Measurements from ENCODE around the gene SMIM10L1.

SMIM10L1 gene

GRCh38 chr12:11182529-11182928, 11.5 kb downstream of the SMIM10L1 start:
- DNase-seq (ENCODE audit: extremely low read depth, low read depth) = no peak
- TF ChIP-seq CTCF (IDR thresholded peaks at IDR 0.05; ENCODE audit: low read depth, low read length) = no peak

GRCh38 chr12:11183011-11183410, 12.0 kb downstream of the SMIM10L1 start:
- DNase-seq (ENCODE audit: extremely low read depth, low read depth) = no peak
- TF ChIP-seq CTCF (IDR thresholded peaks at IDR 0.05; ENCODE audit: low read depth, low read length) = no peak

GRCh38 chr12:11186837-11187236, 15.8 kb downstream of the SMIM10L1 start, which contains the start of gene TAS2R42:
Gene TAS2R42 (minus strand): TSS chr12:11186937. CDS start chr12:11186937, 0 bp downstream.
- DNase-seq (ENCODE audit: extremely low read depth, low read depth) = no peak
- TF ChIP-seq CTCF (IDR thresholded peaks at IDR 0.05; ENCODE audit: low read depth, low read length) = no peak

GRCh38 chr12:11202811-11203210, 31.8 kb downstream of the SMIM10L1 start:
- no peak for TF ChIP-seq CTCF (IDR thresholded peaks at IDR 0.05; ENCODE audit: low read depth, low read length)
- no peak for DNase-seq (ENCODE audit: extremely low read depth, low read depth)

- no peak for TF ChIP-seq CTCF (IDR thresholded peaks at IDR 0.05; ENCODE audit: low read depth, low read length)
- DNase-seq (ENCODE audit: extremely low read depth, low read depth) = no peak
These were observed 33.2 kb downstream of the SMIM10L1 start for GRCh38 chr12:11204173-11204572.

- no peak for DNase-seq (ENCODE audit: extremely low read depth, low read depth)
- no peak for TF ChIP-seq CTCF (IDR thresholded peaks at IDR 0.05; ENCODE audit: low read depth, low read length)
These were observed 38.1 kb downstream of the SMIM10L1 start for GRCh38 chr12:11209113-11209512.

Measured in AG09319 (cell line).